Stimulated activated CD4-positive, alpha-beta T cell treated with anti-CD3 and anti-CD28 coated beads, Interleukin-15, amount 100 ng/mL, for 1 hour (primary cell): Measurements from ENCODE around the gene CLHC1.

ENCODE experiments used
- DNase-seq, 2 donors: peaks; one replicate each; pipeline ENCODE4 v3.0.0-alpha.2; 2020; ENCODE audit warnings: low read depth in 1 of 2, low spot score in 1 of 2

Gene CLHC1

DNA sequence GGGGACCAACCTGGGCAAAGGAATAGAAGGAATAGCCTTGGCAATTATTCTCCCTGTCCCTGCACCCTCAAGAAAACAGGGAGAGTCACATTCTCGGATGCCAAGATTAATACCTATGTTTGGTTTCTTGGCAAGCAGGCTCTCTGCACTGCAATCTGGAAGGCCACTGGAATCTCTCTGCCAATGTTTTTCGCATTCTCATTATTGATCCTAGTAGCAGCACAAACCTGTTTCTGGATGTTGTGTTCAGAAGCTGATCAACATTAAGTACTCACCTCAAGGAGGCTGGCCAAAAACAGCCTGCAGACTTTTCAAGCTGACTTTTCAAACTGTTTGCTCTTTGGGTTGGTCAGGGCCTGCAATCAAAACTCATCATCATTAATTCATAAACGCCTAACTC, 62.2 kb downstream of the CLHC1 start:
- DNase-seq: no peak

DNA sequence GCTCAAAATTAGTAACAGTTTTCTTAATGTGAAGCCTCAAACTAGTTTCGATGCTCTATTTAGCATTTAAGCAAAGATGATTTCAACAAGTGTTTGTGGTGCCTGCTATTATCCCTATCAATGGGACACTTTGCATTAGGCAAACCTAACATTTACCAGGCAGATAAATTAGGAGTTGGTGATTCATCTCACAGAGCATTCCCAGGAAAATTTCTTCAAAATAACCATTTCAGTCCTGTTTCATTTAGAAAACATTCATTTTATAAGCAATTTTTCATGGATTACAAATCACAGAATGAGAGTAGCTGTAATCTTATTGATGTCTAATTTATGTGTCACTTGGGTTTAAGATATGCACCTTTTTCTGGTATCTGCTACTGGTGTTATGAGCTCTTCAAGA, 62.7 kb downstream of the CLHC1 start:
- no peak for DNase-seq

DNA sequence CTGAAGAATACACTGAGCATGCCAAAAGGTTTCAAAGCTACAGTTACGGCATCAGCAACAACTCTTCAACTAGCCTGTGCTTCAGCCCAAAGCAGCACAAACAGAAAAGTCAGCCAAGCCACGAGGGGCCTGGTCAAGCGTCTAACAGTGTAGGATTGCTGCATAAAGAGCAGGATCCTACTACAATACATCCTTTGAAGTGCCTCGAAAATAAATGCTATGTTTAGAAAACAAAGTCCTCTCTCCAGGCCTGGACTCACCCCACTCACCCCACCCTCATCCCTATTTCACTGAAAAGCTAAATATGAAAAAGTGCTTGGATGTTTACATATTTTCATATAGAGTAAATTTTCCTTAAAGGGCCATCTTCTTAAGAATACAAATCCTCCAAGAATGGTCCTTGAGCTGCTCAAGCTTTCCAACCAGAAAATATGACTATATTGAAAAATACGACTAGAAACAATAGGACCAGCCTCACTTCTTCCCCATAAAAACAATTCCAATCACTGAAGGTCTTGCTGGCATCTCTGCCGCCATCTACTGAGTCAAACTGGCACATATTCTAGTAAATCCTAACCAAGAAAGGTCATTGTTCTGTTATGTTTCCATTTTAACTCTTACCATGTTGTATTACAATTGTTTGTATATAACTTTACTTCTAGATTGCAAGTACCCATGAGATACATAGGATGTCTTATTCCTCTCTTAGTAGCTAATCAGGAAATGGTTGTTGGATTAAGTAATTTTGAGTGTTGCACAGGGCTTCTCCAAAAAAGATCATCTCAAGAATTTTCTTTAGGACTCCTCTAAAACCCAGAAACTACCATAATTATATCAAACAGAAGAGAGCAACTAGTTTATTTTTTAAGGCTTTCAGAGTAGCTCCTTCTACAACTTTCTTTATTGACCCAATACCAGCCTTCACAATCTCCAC, 63.6 kb downstream of the CLHC1 start:
- DNase-seq: no peak

DNA sequence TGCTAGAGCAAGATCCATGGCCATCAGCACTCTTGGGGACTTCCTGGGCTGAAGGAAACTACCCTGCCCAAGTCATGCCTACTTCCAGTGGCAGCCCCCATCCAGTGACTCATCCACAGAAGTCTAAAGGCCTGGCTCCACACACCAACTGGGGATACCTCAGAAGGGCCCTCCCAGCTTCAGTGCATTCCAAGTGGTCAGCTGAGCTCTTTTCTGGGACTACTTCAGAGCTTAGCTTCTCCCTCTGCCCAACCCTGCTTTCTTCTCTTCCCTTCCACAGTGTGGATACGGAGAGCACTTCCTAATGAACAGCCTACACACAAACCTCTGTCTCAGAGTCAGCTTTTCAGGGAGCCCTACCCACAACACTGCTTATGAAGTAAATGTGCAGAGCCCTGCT, 66.5 kb downstream of the CLHC1 start:
- no peak for DNase-seq

DNA sequence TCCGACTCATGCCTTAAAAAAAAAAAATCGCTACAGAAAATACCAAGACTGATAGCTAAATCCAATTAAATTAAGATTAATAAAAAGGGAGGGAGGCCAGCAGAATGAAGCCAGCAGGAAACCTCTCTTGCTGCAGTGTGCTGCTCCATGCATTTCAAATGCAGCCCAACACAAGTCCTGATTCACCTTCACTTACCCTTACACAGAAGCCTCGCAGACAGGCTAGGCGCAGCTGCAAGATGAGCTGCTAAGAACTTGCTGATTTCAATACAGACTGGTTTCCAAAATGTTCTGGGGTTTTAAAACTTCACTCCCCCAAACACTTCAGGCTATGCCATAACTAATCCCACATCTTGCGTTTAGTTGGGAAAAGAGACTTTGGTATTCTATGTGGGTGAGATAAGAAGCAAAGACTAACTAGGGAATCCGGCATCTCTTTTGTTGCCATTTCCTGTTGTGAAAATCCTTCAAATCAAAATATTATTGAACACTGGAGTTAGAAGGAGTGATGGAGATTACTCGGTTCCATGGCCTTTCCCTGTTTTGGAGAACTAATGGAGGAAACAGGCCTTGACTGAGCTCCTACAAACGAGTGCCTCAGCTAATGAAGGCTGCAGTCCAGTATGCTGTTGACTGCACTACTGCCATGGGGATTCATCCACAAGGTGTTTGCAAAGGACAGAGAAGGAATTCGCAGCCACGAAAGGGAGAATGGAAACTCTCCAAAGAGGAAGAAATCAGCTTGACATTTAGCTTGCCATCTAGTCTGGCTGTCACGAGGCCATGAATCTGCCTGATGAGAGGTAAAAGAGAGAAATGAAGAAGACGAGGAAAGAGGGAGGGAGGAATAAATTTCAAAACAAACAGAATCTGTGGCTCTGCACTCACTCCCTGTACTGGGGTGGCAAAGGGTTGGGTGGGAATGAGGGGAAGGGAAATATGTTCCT, 67.3 kb downstream of the CLHC1 start:
- no peak for DNase-seq

DNA sequence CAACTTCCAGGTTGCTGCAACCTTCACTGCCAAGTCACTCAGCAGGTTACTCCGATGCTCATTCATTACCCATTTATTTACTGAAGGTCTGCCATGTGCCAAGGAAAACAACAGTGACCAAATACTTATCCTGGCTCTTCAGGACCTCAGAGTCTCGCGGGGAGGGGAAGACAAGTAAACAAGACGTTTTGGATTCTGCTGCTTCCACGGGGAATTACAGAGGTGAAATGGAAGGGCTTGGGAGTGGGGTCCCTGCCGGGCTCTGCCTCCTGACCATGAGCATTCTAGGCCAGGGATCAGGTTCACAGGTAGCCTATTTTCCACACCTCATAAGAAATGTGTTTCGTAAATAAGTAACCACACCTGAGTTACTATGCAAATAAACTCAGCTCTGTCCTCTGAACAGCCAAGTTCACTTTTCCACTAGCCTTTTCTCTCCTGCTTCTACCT, 68.1 kb downstream of the CLHC1 start:
- DNase-seq: no peak

DNA sequence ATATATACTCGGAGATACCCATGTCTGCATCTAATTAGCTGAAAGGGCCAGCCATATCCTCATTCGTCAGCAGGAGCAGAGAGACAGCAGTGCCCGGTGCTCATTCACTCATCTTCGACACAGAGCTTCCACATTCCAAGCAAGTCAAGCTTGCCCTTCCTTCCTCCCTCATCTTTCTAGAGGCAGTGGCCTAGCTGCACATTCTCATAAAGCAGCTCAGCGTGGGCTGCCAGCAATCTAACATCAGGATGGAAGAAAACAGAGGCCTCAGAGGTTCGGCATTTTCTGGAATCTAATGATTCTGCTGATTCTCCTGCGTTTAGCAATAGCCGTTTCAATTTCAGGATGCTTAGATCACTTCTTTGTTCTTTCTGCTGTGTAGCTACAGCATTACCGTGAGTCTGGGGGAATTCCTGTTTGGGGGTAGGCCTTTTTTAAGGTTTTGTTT, 68.8 kb downstream of the CLHC1 start:
- no peak for DNase-seq

DNA sequence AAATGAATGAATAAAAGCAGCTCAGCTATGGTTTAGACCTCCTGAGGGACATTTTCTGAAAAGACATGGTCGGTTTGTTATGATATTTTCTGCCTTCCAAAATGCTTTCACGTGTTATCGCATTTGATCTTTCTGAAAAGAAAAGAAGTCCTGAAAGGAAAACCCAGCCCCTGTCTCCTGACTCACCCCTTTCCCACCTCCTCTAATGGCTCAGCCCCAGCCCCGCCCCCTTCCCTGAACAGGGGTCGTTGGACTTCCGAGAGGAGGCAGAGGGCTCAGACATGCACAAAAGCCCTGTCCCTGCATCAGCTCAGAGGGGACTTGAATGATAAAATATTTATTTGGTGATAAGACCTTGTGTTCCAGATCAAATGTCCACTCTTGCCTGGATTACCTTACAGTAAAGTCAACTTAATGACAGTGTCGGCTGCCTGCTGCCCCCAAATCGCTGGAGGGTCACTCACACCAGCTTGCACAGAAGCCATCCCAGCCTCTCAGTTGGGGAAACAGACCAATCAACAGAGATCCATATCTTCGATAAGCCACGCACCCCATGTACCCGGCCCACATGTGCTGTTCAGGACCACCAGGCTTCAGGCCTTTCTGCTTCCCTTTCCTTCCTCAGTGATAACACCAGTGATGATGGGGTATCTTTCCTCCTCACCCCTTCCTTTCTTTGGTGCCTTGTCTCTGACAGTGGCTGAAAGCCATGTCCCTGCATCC, 69.6 kb downstream of the CLHC1 start:
- DNase-seq: no peak

DNA sequence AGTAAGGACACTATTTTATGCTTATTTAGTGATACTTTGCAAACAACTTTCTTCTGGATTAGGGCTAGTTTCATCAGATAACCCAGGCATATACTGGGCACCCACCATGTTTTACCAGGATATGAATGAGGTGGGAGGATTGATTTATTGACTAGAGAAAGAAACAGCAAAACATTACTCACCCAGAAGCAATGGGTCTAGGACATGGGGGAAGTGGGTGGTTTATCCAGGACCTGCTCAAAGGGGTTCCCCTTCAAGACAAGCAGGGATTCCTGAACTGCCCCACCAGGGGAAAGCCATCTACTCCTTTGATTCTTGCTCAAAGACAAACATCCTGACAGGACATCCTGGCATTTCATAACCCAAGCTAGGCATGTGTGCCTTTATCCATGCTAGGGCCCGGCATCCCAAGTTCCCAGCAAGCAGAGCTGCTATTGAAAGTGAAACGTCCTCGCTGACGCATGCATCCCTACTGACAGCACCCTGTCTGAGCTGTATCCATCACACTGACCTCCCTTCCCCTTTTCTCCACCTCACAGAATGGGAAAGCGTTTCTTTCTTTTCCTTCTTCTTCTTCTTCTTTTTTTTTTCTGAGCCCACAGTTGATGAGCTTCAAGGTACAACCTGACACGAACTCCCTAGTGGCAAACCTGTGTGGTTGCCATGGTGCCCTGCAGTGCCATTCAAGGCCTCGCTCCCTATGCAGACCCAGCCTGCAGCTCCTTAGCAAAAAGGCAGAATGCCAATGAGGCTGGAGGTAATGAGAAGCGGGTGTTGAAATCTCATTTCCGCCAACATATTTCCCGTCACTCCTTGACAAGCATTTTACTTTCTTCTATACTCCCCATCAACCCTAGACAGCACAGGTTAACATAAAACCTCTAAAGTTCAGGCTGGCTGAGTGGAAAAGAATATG, 70.5 kb downstream of the CLHC1 start:
- DNase-seq: no peak

DNA sequence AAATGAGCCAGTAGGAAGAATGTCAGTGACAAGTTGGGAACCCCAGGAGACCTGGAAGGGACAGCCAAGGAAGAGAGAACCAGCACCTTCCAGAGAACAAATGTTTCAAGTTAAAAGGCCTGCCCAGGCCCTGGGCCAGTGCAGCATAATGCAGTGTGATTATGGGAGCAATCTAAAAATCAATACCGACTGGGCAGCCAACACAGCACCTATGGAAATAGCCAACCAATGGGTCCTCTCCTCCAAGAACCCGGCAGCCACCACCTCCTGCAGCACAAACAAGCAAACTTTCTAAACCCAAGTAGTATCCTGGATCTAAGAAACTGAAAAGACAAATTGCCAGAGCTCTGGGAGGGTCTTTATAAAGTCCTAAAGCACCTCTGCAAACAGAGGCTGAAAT, 71.7 kb downstream of the CLHC1 start:
- DNase-seq: no peak

DNA sequence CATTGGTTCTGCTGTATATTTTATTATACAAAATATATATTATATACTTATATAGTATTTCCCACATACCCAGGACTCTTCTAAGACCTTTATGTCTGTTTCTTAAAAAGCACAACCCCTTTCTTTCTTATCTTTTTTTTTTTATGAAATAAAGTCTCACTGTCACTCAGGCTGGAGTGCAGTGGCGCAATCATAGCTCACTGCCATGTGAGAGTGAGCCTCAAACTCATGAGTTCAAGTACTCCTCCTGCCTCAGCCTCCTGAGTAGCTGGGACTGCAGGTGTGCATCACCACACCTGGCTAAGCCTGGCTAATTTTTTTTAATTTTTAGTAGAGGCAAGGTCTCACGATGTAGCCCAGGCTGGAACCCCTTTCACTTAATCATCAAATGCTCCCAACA, 72.3 kb downstream of the CLHC1 start:
- DNase-seq: no peak

DNA sequence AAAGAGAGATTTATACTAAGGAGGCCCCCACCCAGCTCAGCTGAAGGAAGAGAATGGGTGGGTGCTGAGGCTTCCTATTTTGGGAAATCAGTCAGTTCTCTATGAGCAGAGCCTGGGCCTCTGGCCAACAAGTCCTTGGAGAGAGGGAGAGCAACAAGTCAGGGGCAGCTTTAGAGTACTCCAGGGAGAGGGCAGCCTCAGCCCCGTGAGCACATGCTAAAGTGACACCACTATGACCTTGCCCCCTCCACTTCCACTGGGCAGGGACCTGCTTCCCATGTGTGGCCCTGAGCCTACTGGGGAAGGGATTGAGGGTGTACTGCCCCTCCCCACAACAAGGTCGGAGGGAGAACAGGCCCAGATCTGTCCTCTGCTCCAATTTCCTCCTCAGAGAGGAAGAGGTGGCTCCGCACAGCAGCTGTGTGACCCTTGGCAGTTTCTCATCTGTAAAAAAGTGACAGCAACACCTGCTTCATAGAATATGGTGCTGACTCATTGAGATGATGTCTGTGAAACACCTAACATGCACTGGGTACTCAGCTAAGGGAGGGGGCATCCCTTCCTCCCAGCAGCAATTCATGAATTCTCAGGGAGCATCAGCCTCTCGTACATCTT, 72.9 kb downstream of the CLHC1 start:
- DNase-seq: no peak

DNA sequence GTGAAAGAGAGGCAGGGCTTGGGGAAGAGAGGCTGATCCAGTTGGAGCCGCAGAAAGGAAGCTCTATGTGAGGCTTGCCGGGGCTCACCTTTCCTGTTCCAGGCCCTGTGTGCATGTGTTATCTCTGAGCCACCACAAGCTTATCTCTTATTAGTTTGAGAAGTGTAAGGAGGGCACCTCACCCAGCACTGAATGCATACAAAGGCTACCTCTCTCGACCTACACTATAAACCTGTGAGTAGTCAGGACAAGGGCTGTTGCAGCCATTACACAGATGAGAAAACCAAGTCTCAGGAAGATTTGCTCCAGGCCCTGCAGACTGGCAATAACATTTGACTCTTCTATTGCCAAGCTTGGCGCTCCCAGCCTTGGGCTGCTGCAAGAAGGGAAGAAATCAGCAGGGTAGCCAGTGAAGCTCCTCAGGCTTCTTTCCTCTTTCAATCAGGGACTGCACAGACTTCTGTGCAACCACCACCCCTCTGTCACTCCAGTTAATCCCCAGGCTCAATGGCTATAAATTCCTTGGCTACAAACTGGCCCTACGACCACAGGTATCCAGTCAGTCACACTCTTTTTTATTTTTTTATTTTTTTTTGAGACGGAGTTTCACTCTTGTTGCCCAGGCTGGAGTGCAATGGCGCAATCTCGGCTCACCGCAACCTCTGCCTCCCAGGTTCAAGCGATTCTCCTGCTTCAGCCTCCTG, 73.8 kb downstream of the CLHC1 start:
- no peak for DNase-seq

DNA sequence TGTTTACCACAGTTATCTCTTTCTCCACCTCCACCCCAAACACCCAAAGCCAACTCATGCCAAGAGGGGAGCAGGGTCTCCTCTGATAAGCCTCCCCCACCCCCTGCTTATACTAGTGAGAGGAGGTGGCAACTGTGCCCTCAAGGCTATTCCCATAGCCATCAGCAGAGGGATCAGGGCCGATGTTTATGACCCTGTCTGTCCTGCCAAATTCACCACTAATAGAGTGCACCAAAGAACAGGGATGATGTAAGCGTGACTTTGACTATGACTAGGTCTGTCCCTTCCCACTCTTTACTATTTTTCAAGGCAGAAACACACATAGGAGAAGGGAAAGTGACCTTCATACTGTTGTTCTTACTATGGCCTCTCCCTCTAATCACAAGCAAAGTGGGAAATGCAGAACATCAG, 74.6 kb downstream of the CLHC1 start:
- no peak for DNase-seq

DNA sequence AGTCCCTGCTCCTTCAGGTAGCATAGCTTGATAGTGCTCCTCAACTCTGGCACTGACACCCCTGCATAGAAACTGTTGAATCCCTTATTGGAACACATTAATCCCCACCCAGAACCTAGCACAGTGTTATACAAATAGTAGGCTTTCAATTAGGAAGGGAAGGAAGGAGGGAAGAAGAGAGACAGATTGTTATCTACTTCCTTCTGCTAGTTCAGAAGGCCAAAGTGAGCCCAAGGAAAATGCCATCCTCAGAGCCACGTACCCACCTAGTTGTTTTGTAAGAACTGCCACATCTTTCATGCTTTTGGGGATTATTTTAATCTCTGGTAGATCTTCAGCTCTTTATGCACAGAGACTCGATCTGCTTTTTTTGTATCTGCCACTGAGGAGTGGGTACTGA, 75.1 kb downstream of the CLHC1 start:
- no peak for DNase-seq

DNA sequence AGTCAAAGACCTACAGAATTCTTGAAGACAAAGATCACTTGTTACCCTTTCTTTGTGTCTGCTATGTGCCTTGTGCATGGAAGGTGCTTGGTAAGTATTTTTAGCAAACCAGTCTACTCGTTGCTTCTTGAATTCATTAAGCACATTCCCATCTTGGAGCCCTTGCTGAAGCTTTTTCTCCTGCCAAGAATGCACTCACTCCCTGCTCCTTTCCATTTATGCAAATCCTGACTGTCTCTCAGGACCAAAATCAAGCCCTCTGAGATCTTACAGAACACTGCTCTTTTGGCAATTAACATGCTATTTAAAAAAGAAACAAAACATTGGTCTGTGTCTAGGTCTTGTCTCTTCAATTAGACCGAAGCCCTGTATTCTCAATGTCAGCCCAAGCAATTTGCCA, 75.8 kb downstream of the CLHC1 start:
- DNase-seq: no peak

DNA sequence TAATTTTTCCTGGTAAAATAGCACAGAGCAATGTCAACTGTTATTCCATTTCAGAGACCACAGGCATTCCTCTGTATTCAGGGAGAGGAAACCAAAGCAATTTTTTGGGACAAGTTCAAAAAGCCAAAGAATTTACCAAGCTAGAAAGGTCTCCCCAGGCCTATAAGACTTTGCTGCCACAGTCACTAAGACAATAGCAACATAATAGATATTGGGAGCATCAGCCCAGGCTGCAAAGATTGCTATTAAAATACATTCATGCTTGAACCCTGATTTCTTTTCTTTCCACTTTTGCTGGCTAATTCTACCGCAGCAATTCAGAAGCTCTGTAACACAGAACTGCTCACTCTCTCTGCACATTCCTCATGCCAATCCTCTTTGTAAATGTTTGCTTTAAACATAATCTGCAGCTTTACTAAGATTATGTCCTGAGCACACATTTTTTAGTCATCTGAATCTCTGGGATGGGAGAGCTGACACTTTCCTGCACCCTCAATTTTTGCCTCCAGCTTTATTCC, 76.3 kb downstream of the CLHC1 start:
- no peak for DNase-seq

DNA sequence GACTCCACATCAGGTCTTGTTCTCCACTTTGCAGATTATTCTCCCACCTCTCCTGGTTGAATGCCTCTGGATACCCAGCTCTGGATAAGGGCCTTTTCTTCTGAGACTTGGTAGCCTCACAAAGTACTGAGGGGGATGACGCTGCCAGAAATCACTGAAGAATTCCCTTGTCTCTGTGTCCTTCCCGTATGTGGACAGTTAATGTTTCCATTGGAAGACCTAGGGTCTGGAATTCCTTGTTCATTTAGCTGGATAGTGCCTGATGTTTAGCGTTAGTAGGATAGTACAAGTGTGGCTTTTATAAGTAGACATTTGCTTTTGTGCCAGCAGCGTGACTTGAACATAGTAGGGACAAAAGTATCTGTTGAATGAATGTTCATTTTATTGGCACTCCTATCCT, 76.9 kb downstream of the CLHC1 start:
- no peak for DNase-seq

DNA sequence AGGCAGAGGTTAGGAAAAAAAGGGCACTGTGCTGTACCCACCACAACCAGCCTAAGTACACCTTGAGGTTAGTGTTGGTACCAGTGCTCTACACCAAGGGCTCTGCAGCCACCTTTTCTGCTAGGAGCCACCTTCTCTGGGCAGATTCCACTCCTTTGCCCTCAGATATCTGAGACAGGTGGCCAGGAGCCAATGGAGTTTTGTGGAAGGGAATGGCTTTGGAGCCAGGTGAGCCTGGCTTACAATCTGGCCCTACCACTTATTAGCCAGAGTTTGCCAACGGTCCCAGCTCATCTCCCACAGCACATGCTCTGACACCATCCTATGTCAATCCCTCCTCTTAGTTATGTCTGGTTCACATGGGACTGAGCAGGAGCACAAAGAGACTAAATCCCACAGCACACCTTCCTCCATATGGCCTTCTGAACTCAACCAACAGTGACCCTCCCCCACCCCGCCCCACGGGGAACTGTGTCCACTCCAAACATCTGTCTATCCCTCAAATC, 77.5 kb downstream of the CLHC1 start:
- no peak for DNase-seq
